OCI-LY1 (cell line): ENCODE measurements around the gene DUSP7.

Source experiments
- H2AFZ ChIP-seq: fragments of 200-600 bp; sonication (generic), shearing (Covaris generic); 2 replicates; pipeline ENCODE4 v1.6.0; 2014; ENCODE audit warnings: antibody characterized with exemption, mild to moderate bottlenecking, low read length
- H3F3A ChIP-seq: fragments of 200-600 bp; sonication (generic), shearing (Covaris generic); 2 replicates; pipeline ENCODE4 v1.6.0; 2014; ENCODE audit warnings: mild to moderate bottlenecking, antibody characterized with exemption, low read length, moderate library complexity; ENCODE audit not compliant: insufficient read depth
- H3K27ac ChIP-seq: fragments of 200-600 bp; sonication (generic); 2 replicates; pipeline ENCODE4 v1.5.1; 2014; ENCODE audit warnings: low read length, mixed run types, mild to moderate bottlenecking, low read depth; ENCODE audit not compliant: poor library complexity, severe bottlenecking
- H3K27me3 ChIP-seq: fragments of 200-600 bp; sonication (generic); 2 replicates; pipeline ENCODE4 v1.6.0; 2014; ENCODE audit warnings: antibody characterized with exemption, mild to moderate bottlenecking, low read length, moderate library complexity; ENCODE audit not compliant: insufficient read depth
- H3K36me3 ChIP-seq: fragments of 200-600 bp; sonication (generic); 2 replicates; pipeline ENCODE4 v1.6.1; 2014; ENCODE audit warnings: mild to moderate bottlenecking, antibody characterized with exemption, low read length, moderate library complexity, mixed read lengths; ENCODE audit not compliant: insufficient read depth
- H3K4me1 ChIP-seq: fragments of 200-600 bp; sonication (generic); 2 replicates; pipeline ENCODE4 v1.5.1; 2014; ENCODE audit warnings: mild to moderate bottlenecking, low read length, moderate library complexity; ENCODE audit not compliant: insufficient read depth, severe bottlenecking
- H3K4me2 ChIP-seq: fragments of 200-600 bp; sonication (generic), shearing (Covaris generic); 2 replicates; pipeline ENCODE4 v1.6.1; 2014; ENCODE audit warnings: low read length
- H3K4me3 ChIP-seq: fragments of 200-600 bp; sonication (generic); 2 replicates; pipeline ENCODE4 v1.5.1; 2014; ENCODE audit warnings: low read length, low read depth, mild to moderate bottlenecking, mixed read lengths; ENCODE audit not compliant: poor library complexity, severe bottlenecking
- H3K79me2 ChIP-seq: fragments of 200-600 bp; shearing (Covaris generic); 2 replicates; pipeline ENCODE4 v1.6.1; 2016; ENCODE audit warnings: mixed run types, low read length, mixed read lengths; ENCODE audit not compliant: insufficient read depth
- H3K9ac ChIP-seq: fragments of 200-600 bp; sonication (generic), shearing (Covaris generic); 2 replicates; pipeline ENCODE4 v1.6.1; 2014; ENCODE audit warnings: mild to moderate bottlenecking, low read length, mixed read lengths
- H3K9me2 ChIP-seq: fragments of 200-600 bp; sonication (generic), shearing (Covaris generic); 2 replicates; pipeline ENCODE4 v1.6.1; 2014; ENCODE audit warnings: low read depth, mild to moderate bottlenecking, low read length, mixed read lengths
- H3K9me3 ChIP-seq: fragments of 200-600 bp; shearing (Covaris generic); 2 replicates; pipeline ENCODE4 v1.6.1; 2014; ENCODE audit warnings: low read length, mixed read lengths
- H4K20me1 ChIP-seq: fragments of 200-600 bp; sonication (generic), shearing (Covaris generic); 2 replicates; pipeline ENCODE4 v1.6.0; 2016; ENCODE audit warnings: mild to moderate bottlenecking, low read length; ENCODE audit not compliant: insufficient read depth
- EZH2 ChIP-seq: fragments of 200-600 bp; sonication (generic), shearing (Covaris generic); IDR thresholded peaks from 2 replicates; pipeline ENCODE4 v1.8.0; 2017; ENCODE audit warnings: borderline replicate concordance, mixed run types, mild to moderate bottlenecking, antibody characterized with exemption, low read length, moderate library complexity, mixed read lengths
- TF ChIP-seq, protein P1 (sequence below): fragments of 200-600 bp; sonication (generic), shearing (Covaris generic); IDR thresholded peaks from 2 replicates; pipeline ENCODE4 v1.5.1; 2017; ENCODE audit warnings: mild to moderate bottlenecking, antibody characterized with exemption, low read length, moderate library complexity, mixed read lengths

The DUSP7 gene

DNA sequence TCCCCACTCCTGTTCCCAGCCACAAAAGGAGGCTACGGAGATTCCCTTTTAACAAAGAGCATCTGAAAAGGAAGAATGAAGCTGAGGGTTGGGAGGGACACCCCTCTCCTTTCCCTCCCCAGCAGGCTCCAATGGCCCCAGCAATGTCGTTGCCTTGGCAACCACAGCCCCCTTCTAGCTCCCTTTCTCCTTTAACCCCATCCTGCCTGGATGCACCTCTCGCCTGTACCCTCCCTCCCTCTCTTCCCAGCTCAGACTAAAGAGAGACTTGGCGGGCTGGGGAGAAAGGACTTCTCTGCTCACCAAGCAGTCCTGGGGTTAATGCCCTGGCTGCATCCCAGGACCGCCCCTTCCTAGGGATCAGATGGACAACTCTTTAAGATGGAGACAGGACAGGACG, 53.6 kb downstream of the DUSP7 start:
- H3K9me2 ChIP-seq = no peaks in the 10 kb centered on the region
- no peaks in the 10 kb centered on the region for H3K4me1 ChIP-seq
- no peak overlapping the region for H3K9ac ChIP-seq
- H3K27ac ChIP-seq = no peak overlapping the region
- H4K20me1 ChIP-seq = no peaks in the 10 kb centered on the region
- no peak overlapping the region for H3K4me2 ChIP-seq
- no peaks in the 10 kb centered on the region for H3K9me3 ChIP-seq
- H3K4me3 ChIP-seq = no peak overlapping the region
- no peaks in the 10 kb centered on the region for H3K79me2 ChIP-seq
- no peak for TF ChIP-seq EZH2
- TF ChIP-seq, protein P1, sequence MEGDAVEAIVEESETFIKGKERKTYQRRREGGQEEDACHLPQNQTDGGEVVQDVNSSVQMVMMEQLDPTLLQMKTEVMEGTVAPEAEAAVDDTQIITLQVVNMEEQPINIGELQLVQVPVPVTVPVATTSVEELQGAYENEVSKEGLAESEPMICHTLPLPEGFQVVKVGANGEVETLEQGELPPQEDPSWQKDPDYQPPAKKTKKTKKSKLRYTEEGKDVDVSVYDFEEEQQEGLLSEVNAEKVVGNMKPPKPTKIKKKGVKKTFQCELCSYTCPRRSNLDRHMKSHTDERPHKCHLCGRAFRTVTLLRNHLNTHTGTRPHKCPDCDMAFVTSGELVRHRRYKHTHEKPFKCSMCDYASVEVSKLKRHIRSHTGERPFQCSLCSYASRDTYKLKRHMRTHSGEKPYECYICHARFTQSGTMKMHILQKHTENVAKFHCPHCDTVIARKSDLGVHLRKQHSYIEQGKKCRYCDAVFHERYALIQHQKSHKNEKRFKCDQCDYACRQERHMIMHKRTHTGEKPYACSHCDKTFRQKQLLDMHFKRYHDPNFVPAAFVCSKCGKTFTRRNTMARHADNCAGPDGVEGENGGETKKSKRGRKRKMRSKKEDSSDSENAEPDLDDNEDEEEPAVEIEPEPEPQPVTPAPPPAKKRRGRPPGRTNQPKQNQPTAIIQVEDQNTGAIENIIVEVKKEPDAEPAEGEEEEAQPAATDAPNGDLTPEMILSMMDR = no peak
- H3K27me3 ChIP-seq = 0 out of 2 replicates have a peak, but pooled peaks cover 7% of the 10 kb centered on the region
- no peak overlapping the region for H2AFZ ChIP-seq
- H3F3A ChIP-seq = no peaks in the 10 kb centered on the region
- H3K36me3 ChIP-seq = no peaks in the 10 kb centered on the region

DNA sequence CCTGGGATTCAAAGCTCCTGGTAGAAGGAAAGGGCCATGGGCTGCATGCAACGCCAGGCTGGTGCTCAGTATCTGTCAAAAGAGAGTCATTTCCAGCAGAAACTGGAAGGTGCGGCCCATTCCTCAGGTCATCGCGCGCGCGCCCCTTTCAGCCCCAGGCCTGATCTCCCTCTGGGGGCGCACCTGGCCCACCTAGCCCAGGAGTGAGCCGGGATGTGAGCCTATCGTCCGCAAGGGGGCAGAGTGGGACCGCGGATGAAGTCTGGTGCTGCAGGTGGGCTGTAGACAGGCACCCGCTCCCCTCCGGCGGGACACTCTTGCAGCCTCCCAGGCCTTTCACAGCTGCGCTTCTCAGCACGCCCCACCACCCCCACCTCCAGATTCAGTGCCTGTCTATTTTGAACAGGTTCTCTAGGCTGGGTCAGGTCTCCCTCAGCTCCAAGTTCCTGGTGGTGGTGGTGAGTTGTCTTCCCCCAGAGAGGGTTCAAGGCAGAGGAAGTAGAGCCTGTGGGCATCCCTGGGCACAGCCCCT, 54.9 kb downstream of the DUSP7 start:
- H2AFZ ChIP-seq = no peak overlapping the region
- H4K20me1 ChIP-seq = no peaks in the 10 kb centered on the region
- no peaks in the 10 kb centered on the region for H3K79me2 ChIP-seq
- H3K9me2 ChIP-seq = no peaks in the 10 kb centered on the region
- H3F3A ChIP-seq = no peaks in the 10 kb centered on the region
- no peaks in the 10 kb centered on the region for H3K4me1 ChIP-seq
- no peaks in the 10 kb centered on the region for H3K9me3 ChIP-seq
- TF ChIP-seq, protein P1 = peak; percentile 98
- no peak for TF ChIP-seq EZH2
- H3K27me3 ChIP-seq = 0 out of 2 replicates have a peak, but pooled peaks cover 7% of the 10 kb centered on the region
- H3K36me3 ChIP-seq = no peaks in the 10 kb centered on the region
- no peak overlapping the region for H3K4me3 ChIP-seq
- no peak overlapping the region for H3K9ac ChIP-seq
- no peak overlapping the region for H3K4me2 ChIP-seq
- H3K27ac ChIP-seq = no peak overlapping the region

DNA sequence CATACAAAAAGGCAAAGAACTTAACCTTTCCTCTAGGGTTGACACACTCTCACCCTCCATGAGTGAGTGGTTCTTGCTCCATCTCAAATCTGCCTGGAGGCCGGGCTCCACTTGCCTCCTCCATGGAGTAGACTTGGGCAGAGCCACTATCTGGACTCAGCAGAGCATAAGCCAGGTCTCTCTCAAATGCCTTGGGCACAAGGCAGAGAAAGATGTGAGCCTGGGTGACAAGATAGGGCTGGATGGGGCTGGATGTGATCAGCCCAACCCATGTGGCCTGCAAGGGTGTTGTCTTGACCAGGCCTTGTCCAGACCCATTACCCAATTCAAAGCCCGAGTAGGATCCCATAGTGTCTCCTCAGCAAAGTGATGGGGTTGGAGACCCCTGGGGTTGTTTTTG, 56.5 kb downstream of the DUSP7 start:
- Histone ChIP-seq H2AFZ (no peak overlapping the region), H3K27ac (no peak overlapping the region), H3F3A (no peaks in the 10 kb centered on the region), H3K9me3 (no peaks in the 10 kb centered on the region), H3K4me2 (no peak overlapping the region), H3K36me3 (peaks cover 7% of the 10 kb centered on the region), H3K9me2 (no peaks in the 10 kb centered on the region), H3K4me3 (no peak overlapping the region), H3K79me2 (peaks cover 8% of the 10 kb centered on the region), H4K20me1 (no peaks in the 10 kb centered on the region), H3K4me1 (peaks cover 2% of the 10 kb centered on the region), H3K27me3 (0 out of 2 replicates have a peak, but pooled peaks cover 7% of the 10 kb centered on the region), H3K9ac (no peak overlapping the region)
- TF ChIP-seq EZH2 = no peak
- TF ChIP-seq, protein P1 = no peak
